Measurements from ENCODE around the gene PRM2.

PRM2 gene

DNA sequence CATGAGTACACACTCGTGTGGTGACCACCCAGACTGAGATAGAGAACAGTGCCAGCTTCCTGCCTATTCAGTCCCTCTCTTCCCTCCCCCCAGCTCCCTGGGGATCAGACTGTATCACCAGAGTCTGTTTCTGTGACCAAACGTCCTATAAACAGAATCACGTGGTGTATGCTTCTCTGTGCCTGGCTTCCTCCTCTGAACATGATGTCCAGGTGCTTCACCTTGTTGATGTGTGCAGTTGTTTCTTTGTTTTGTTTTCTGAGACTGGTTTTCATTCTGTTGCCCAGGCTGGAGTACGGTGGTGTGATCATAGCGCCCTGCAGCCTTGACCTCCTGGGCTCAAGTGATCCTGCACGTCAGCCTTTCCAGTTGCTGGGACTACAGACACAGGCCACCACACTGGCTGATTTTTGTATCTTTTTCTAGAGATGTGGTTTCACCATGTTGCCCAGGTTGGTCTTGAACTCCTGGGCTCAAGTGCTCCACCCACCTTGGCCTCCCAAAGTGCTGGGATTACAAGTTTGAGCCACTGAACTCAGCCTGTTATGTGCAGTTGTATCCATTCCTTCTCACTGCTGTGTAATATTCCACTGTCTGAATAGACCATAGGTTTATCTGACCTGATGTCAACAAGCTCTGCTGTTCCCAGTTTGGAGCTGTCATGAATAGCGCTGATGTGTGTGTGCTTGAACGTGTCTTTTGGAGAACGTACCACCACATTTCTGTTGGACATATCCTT, 33.8 kb upstream of the PRM2 start:
- Histone ChIP-seq H3K9me2 (replicated peaks; ENCODE audit: control insufficient read depth, low read length) (no peaks in the 10 kb centered on the region), H3F3A (ENCODE audit: control insufficient read depth, insufficient read depth) (peaks cover 24% of the 10 kb centered on the region), H3K4me2 (ENCODE audit: low read length) (peak overlapping the region; percentile 83), H3K27me3 (ENCODE audit: control insufficient read depth, low read length) (peaks cover 3% of the 10 kb centered on the region; the same call in 1 of the 2 replicates), H3K4me1 (ENCODE audit: control insufficient read depth, low read length) (peaks cover 97% of the 10 kb centered on the region), H4K20me1 (ENCODE audit: control insufficient read depth, insufficient read depth, low read depth, low read length) (no peaks in the 10 kb centered on the region), H3K36me3 (ENCODE audit: control insufficient read depth, low read length) (no peaks in the 10 kb centered on the region), H3K79me2 (ENCODE audit: control insufficient read depth, low read length) (no peaks in the 10 kb centered on the region), H3K27ac (ENCODE audit: low read depth, low read length) (peak overlapping the region; percentile 97), H3K9me3 (ENCODE audit: control insufficient read depth, insufficient read depth, low read length) (peaks cover 8% of the 10 kb centered on the region), H3K4me3 (ENCODE audit: low read length) (peak overlapping the region; percentile 64)
- TF ChIP-seq, protein P1, sequence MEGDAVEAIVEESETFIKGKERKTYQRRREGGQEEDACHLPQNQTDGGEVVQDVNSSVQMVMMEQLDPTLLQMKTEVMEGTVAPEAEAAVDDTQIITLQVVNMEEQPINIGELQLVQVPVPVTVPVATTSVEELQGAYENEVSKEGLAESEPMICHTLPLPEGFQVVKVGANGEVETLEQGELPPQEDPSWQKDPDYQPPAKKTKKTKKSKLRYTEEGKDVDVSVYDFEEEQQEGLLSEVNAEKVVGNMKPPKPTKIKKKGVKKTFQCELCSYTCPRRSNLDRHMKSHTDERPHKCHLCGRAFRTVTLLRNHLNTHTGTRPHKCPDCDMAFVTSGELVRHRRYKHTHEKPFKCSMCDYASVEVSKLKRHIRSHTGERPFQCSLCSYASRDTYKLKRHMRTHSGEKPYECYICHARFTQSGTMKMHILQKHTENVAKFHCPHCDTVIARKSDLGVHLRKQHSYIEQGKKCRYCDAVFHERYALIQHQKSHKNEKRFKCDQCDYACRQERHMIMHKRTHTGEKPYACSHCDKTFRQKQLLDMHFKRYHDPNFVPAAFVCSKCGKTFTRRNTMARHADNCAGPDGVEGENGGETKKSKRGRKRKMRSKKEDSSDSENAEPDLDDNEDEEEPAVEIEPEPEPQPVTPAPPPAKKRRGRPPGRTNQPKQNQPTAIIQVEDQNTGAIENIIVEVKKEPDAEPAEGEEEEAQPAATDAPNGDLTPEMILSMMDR (IDR thresholded peaks at IDR 0.05; ENCODE audit: low read depth, low read length, poor library complexity, severe bottlenecking) = no peak
- no peak for TF ChIP-seq EZH2phosphoT487 (IDR thresholded peaks at IDR 0.05; ENCODE audit: borderline replicate concordance, low read length)

DNA sequence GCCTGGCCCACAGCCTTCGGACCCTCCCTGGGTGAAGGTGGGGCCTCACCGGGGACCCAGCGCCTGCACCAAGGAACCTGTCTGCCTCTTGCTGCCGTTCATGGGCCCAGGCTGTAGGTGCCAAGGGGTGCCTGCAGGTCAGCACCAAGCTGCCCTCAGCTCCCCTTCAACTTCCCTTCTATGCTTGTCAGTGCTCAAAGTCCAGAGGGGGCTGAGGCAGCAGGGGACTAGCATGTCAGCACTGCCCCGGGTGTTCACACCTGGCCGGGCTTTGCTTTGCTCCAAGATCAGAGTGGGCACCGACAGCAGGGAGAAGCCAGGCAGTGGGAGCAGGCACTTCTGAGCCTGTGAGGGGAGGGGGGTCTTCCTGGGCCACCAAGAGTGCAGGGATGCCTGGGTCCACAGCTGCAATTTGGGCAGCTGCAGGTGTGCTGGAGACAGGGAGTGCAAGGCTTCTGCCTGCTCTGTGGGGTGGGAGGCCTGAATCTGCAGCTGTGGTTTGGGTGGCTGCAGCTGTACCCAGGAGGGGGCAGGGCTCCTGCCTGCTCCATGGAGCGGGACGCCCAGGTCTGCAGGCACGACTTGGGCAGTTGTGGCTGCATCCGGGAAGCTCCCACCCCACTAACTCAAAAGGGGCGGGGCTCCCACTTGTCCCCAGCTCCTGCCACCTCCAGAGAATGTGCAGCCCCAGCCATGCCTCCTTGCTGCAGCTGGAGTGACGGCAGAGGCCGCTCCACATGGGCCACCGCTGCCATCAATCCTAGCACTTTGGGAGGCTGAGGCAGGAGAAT, 32.4 kb upstream of the PRM2 start:
- TF ChIP-seq, protein P1 (IDR thresholded peaks at IDR 0.05; ENCODE audit: low read depth, low read length, poor library complexity, severe bottlenecking) = no peak
- no peak for TF ChIP-seq EZH2phosphoT487 (IDR thresholded peaks at IDR 0.05; ENCODE audit: borderline replicate concordance, low read length)
- Histone ChIP-seq H4K20me1 (ENCODE audit: control insufficient read depth, insufficient read depth, low read depth, low read length) (no peaks in the 10 kb centered on the region), H3K4me3 (ENCODE audit: low read length) (peak overlapping the region; percentile 49), H3K79me2 (ENCODE audit: control insufficient read depth, low read length) (no peaks in the 10 kb centered on the region), H3K9me2 (replicated peaks; ENCODE audit: control insufficient read depth, low read length) (no peaks in the 10 kb centered on the region), H3K9me3 (ENCODE audit: control insufficient read depth, insufficient read depth, low read length) (peaks cover 8% of the 10 kb centered on the region), H3K27ac (ENCODE audit: low read depth, low read length) (peak overlapping the region; percentile 97), H3K27me3 (ENCODE audit: control insufficient read depth, low read length) (no peaks in the 10 kb centered on the region), H3K4me2 (ENCODE audit: low read length) (peak overlapping the region; percentile 83), H3F3A (ENCODE audit: control insufficient read depth, insufficient read depth) (peaks cover 24% of the 10 kb centered on the region), H3K4me1 (ENCODE audit: control insufficient read depth, low read length) (peaks cover 94% of the 10 kb centered on the region), H3K36me3 (ENCODE audit: control insufficient read depth, low read length) (no peaks in the 10 kb centered on the region)

DNA sequence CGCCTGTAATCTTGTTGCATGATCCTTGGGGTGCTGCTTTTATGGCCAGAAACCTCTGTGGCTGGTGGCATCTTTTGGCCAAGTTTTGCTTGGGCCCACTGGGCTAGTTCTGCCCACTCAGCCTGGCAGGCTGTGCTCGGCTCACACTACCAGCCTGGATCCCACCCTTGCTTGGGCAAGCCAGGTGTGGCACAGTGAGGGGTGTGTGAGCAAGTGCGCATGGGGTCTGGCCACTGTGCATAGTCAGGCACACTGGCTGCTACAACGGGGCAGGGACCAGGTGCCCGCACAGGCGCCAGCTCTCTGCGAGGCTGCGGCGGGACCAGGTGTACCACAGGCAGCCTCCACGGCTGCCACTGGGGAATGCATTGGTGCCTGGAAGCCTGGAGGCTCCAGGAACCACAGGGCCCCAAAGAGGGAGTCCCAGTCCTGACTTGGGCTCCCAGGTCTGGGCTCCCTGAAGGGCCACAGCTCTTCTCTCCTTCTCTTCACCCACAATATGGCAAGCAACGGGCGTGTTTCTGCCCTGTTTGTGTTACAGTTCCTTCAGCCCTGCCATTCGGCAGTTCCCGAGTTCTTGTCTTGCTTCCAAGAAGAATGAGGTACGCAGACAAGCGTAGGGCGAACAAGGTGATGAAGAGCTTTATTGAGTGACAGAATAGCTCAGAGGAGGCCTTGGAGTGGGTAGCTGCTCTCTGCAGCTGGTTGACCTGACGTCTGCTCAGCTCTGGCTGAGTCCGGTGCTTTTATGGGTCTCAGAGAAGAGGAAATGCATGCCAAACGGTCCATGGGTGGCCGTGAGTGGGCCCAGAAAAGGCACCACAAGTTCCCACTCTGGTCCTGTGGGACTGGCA, 31.6 kb upstream of the PRM2 start:
- H3K4me3 ChIP-seq (ENCODE audit: low read length) = peak overlapping the region; percentile 35
- no peaks in the 10 kb centered on the region for H3K9me2 ChIP-seq (replicated peaks; ENCODE audit: control insufficient read depth, low read length)
- H3K27me3 ChIP-seq (ENCODE audit: control insufficient read depth, low read length) = no peaks in the 10 kb centered on the region
- H3K27ac ChIP-seq (ENCODE audit: low read depth, low read length) = peak overlapping the region; percentile 97
- H3F3A ChIP-seq (ENCODE audit: control insufficient read depth, insufficient read depth) = peaks cover 24% of the 10 kb centered on the region
- peak overlapping the region; percentile 83 for H3K4me2 ChIP-seq (ENCODE audit: low read length)
- no peaks in the 10 kb centered on the region for H3K79me2 ChIP-seq (ENCODE audit: control insufficient read depth, low read length)
- H3K9me3 ChIP-seq (ENCODE audit: control insufficient read depth, insufficient read depth, low read length) = peaks cover 8% of the 10 kb centered on the region
- TF ChIP-seq EZH2phosphoT487 (IDR thresholded peaks at IDR 0.05; ENCODE audit: borderline replicate concordance, low read length) = no peak
- TF ChIP-seq, protein P1 (IDR thresholded peaks at IDR 0.05; ENCODE audit: low read depth, low read length, poor library complexity, severe bottlenecking) = no peak
- no peaks in the 10 kb centered on the region for H4K20me1 ChIP-seq (ENCODE audit: control insufficient read depth, insufficient read depth, low read depth, low read length)
- H3K36me3 ChIP-seq (ENCODE audit: control insufficient read depth, low read length) = no peaks in the 10 kb centered on the region
- H3K4me1 ChIP-seq (ENCODE audit: control insufficient read depth, low read length) = peaks cover 94% of the 10 kb centered on the region
